ENCODE results near the gene CTNNA2. TPM values are rescaled to one million over a fixed set of nuclear protein-coding genes. Genes with fewer than 3 reads are reported as not detected.

CTNNA2 gene
- total and polyA plus RNA-seq, 9 of the 15 experiments (the other 6 are each of a cell fraction or from before 2014, with no cell fraction given): 0.03 to 0.40 (median 0.15) TPM

- H3K9ac ChIP-seq (ENCODE audit: insufficient read depth in 1 of 2, low read depth in 2 of 2, low read length in 2 of 2): no peak overlapping the region
- no peaks in the 10 kb centered on the region for H3K9me3 ChIP-seq (replicated peaks; ENCODE audit: control insufficient read depth, insufficient read depth, low read depth, low read length)
- POLR2A ChIA-PET: no interaction called here
- no peaks in the 10 kb centered on the region for H4K20me1 ChIP-seq (replicated peaks; ENCODE audit: control insufficient read depth, insufficient read depth, low read length)
- intact Hi-C loops (cut with micrococcal nuclease): no loop called here
- FAIRE-seq (no peak), DNase-seq (ENCODE audit: extremely low read depth in 1 of 4, low spot score in 3 of 4) (no peak), ATAC-seq (no peak)
- H3K4me2 ChIP-seq (ENCODE audit: insufficient read depth, low read length): no peak overlapping the region
- CTCF ChIA-PET (ENCODE audit: low intra/inter-chr PET ratio): no interaction called here
- no peaks in the 10 kb centered on the region for H3K36me3 ChIP-seq (ENCODE audit: control insufficient read depth, insufficient read depth, low read length)
- no peak overlapping the region for H2AFZ ChIP-seq (ENCODE audit: low read depth, low read length)
- H3K79me2 ChIP-seq (ENCODE audit: control insufficient read depth, insufficient read depth, low read length): no peaks in the 10 kb centered on the region
- 0% methylated on average over 6 of the region's 6 CpGs for WGBS (ENCODE audit: insufficient coverage, low coverage, missing lambda C conversion rate)
- BruUV-seq (replicated peaks): no TSS peak
- H3K27me3 ChIP-seq (ENCODE audit: control insufficient read depth in 2 of 2, insufficient read depth in 2 of 2, low read length in 2 of 2): no peaks in the 10 kb centered on the region
- H3K4me1 ChIP-seq (replicated peaks in 1 of 2; ENCODE audit: control insufficient read depth in 2 of 2, insufficient read depth in 2 of 2, low read length in 2 of 2): no peaks in the 10 kb centered on the region
- H3K27ac ChIP-seq (ENCODE audit: extremely low read depth, low read depth, low read length): no peak overlapping the region
- no peaks in the 10 kb centered on the region for H3K9me1 ChIP-seq (ENCODE audit: control insufficient read depth, insufficient read depth, low read length)
- TF ChIP-seq MAFK (IDR thresholded peaks at IDR 0.05; ENCODE audit: low read length) (peak; percentile 28; the same call in 1 of the 2 replicates), CREBBP (IDR thresholded peaks at IDR 0.05; ENCODE audit: low read depth, low read length) (no peak), CHD7 (IDR thresholded peaks at IDR 0.05; ENCODE audit: low read depth, low read length) (no peak), BRF1 (IDR thresholded peaks at IDR 0.05; ENCODE audit: borderline replicate concordance, extremely low read depth, insufficient read length) (no peak), ZNF316 (IDR thresholded peaks at IDR 0.05) (peak; percentile 37)
- no peak overlapping the region for H3K4me3 ChIP-seq
- in situ Hi-C loops (cut with MboI): no loop called here
These were observed 1060.3 kb downstream of the CTNNA2 start for GRCh38 chr2:80573167-80573566.

Measured in K562 (cell line).